ENCODE results near the gene LARGE1.

- TF ChIP-seq CTCF (IDR thresholded peaks at IDR 0.05): no peak
- no peak for TF ChIP-seq POLR2A (IDR thresholded peaks at IDR 0.05)
These were observed 455.6 kb downstream of the LARGE1 start for GRCh38 chr22:33464698-33465097.
